ENCODE measurements around the gene RPS24. TPM values are rescaled to one million over a fixed set of nuclear protein-coding genes. Genes with fewer than 3 reads are reported as not detected.

The RPS24 gene
- total and polyA plus RNA-seq, 2 of the 13 experiments (the other 11 are each of a cell fraction or from before 2014, with no cell fraction given): 2,690 to 3,319 TPM

DNA sequence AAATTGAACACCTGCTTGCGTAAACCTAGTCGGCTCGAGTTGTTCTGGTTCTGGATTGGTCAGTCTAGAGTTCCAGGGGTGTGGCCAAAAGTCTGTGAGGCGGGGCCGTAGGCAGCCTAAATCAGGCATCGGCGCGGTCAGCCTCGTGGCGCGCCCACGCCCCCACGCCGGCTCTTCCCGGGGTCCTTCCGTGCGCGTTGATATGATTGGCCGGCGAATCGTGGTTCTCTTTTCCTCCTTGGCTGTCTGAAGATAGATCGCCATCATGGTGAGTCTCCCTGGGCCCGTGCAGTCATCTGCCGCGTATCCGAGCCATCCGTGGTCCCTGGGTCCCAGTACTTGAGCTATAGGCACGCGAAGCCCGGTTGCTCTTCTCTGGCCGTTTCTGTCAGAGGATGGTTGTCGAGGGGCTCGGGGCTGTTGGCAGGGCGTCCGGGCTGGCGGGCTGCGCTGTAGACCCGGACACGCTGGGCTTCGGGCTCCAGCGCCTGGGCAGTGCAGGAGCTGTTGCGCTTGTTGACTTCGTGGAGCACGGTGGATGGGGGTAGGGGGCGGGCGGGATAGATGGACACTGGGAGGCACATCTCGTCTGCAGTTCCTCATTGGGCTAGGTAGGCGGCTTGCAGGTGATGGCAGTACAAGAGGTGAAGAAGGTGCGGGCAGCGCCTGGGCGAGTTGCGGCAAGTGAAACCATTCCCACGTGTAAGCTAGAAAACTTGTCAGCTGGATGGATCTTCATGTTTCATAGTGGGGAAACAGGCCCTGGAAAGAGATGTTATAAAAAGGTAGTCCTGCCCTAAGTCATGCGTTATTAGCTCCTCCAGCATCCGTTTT lies at the start of gene RPS24 (continued):
- TF ChIP-seq, protein P1, sequence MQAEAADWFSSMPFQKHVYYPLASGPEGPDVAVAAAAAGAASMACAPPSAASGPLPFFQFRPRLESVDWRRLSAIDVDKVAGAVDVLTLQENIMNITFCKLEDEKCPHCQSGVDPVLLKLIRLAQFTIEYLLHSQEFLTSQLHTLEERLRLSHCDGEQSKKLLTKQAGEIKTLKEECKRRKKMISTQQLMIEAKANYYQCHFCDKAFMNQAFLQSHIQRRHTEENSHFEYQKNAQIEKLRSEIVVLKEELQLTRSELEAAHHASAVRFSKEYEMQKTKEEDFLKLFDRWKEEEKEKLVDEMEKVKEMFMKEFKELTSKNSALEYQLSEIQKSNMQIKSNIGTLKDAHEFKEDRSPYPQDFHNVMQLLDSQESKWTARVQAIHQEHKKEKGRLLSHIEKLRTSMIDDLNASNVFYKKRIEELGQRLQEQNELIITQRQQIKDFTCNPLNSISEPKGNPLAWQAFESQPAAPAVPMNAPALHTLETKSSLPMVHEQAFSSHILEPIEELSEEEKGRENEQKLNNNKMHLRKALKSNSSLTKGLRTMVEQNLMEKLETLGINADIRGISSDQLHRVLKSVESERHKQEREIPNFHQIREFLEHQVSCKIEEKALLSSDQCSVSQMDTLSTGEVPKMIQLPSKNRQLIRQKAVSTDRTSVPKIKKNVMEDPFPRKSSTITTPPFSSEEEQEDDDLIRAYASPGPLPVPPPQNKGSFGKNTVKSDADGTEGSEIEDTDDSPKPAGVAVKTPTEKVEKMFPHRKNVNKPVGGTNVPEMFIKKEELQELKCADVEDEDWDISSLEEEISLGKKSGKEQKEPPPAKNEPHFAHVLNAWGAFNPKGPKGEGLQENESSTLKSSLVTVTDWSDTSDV (CRISPR knock-in tag; IDR thresholded peaks at IDR 0.05): no peak
- no peak for TF ChIP-seq ZNF296 (CRISPR knock-in tag; conservative IDR thresholded peaks at IDR 0.05)
- TF ChIP-seq JDP2 (CRISPR knock-in tag; IDR thresholded peaks at IDR 0.05; ENCODE audit: borderline replicate concordance): no peak
- TF ChIP-seq, protein P2, sequence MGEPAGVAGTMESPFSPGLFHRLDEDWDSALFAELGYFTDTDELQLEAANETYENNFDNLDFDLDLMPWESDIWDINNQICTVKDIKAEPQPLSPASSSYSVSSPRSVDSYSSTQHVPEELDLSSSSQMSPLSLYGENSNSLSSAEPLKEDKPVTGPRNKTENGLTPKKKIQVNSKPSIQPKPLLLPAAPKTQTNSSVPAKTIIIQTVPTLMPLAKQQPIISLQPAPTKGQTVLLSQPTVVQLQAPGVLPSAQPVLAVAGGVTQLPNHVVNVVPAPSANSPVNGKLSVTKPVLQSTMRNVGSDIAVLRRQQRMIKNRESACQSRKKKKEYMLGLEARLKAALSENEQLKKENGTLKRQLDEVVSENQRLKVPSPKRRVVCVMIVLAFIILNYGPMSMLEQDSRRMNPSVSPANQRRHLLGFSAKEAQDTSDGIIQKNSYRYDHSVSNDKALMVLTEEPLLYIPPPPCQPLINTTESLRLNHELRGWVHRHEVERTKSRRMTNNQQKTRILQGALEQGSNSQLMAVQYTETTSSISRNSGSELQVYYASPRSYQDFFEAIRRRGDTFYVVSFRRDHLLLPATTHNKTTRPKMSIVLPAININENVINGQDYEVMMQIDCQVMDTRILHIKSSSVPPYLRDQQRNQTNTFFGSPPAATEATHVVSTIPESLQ (CRISPR knock-in tag; conservative IDR thresholded peaks at IDR 0.05): no peak
- no peak for TF ChIP-seq PRMT3 (CRISPR knock-in tag; IDR thresholded peaks at IDR 0.05; ENCODE audit: borderline replicate concordance, low read depth)
- TF ChIP-seq SOX13 (IDR thresholded peaks at IDR 0.05): 0 out of 2 replicates have a peak, but pooled peaks have one; percentile 11
- TF ChIP-seq SOX13 (CRISPR knock-in tag; conservative IDR thresholded peaks at IDR 0.05 in 1 of 2, IDR thresholded peaks at IDR 0.05 in 1 of 2): no peak; a peak in 1 of 4 replicates
- peak; percentile 65; the same call in 1 of the 2 replicates for TF ChIP-seq ZNF772 (CRISPR knock-in tag; IDR thresholded peaks at IDR 0.05)
- no peak; the same call in 1 of the 2 replicates for TF ChIP-seq ARHGAP35 (CRISPR knock-in tag; IDR thresholded peaks at IDR 0.05; ENCODE audit: borderline replicate concordance)
- peak; percentile 75; the same call in 1 of the 2 replicates for TF ChIP-seq GATAD1 (CRISPR knock-in tag; IDR thresholded peaks at IDR 0.05)
- peak; percentile 65 for TF ChIP-seq TAF15 (IDR thresholded peaks at IDR 0.05; ENCODE audit: low read depth, low read length, poor library complexity, severe bottlenecking)
- TF ChIP-seq ATAD3A (CRISPR knock-in tag; IDR thresholded peaks at IDR 0.05): no peak
- no peak for TF ChIP-seq NFE2L2 (IDR thresholded peaks at IDR 0.05; ENCODE audit: low read length)
- TF ChIP-seq, protein P3, sequence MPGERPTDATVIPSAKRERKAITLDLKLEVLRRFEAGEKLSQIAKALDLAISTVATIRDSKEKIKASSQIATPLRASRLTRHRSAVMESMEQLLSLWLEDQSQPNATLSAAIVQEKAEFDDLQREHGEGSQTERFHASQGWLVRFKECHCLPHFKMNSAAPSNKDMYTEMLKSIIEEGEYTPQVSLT (CRISPR knock-in tag; IDR thresholded peaks at IDR 0.05; ENCODE audit: borderline replicate concordance, low read depth): no peak
- no peak for TF ChIP-seq ONECUT2 (CRISPR knock-in tag; IDR thresholded peaks at IDR 0.05)

Measured in HepG2 (cell line).